ENCODE results near the gene TFPI.
"Not testable (repeated sequence)": the region's sequence is repeated elsewhere in the genome, so short reads cannot be mapped to it uniquely, and the experiment has no call there.

TFPI gene

DNA sequence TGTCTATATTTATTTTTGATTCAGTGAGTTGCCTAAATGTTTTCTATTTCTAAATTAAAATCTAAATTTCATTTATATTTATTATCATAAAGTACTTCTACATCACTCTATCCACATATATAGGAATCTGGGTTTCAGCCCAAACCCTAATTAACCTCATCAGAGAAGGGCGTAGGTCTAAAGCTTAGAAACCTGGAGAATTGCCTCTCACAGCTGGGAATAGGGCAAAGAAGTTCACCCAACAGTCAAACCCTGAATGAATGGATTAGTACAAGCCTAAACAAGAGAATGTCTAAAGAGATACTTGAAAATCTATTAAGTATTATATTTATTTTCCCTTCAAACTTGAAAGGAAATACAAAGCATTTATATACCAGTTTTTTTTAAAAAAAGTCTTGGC, 26.2 kb downstream of the TFPI start:
- no peak for DNase-seq (ENCODE audit: low spot score)

DNA sequence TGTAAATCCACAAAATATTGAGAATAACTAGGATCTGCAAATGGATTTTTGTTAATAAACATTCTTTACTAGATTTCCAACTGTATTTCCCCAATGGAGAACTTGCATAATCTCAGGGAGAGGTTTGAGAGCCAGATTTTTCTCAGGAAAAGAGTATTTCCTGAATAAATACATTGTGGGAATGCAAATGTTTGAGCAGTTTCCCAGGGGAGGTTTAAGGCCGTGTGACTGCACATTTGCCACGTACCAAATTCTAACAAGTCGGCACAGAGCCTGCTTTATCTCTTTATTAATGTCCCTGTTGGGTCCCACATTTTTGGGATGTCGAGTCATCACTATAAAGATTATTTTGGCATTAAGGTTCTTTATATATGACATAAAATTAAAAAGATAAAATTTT, 27.0 kb downstream of the TFPI start:
- DNase-seq (ENCODE audit: low spot score): no peak

DNA sequence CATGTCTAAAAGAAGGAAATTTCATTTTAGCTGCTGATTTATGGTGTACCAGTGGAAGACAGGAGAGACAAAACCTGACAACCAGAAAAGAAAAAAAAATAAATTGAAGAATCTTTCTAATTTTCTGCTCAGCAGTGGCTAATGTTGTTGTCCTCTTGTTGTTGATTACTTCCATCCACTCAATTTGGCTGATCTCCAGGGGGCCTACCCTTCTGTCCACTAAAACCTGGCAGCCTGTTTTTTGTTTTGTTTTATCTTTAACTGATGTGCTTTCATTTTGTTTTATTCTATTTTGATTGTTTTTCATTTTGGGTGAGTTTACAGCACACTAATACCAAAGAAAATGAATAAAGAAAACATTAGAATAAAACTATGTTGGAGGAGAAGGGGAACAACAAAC, 27.4 kb downstream of the TFPI start:
- DNase-seq (ENCODE audit: low spot score): no peak

DNA sequence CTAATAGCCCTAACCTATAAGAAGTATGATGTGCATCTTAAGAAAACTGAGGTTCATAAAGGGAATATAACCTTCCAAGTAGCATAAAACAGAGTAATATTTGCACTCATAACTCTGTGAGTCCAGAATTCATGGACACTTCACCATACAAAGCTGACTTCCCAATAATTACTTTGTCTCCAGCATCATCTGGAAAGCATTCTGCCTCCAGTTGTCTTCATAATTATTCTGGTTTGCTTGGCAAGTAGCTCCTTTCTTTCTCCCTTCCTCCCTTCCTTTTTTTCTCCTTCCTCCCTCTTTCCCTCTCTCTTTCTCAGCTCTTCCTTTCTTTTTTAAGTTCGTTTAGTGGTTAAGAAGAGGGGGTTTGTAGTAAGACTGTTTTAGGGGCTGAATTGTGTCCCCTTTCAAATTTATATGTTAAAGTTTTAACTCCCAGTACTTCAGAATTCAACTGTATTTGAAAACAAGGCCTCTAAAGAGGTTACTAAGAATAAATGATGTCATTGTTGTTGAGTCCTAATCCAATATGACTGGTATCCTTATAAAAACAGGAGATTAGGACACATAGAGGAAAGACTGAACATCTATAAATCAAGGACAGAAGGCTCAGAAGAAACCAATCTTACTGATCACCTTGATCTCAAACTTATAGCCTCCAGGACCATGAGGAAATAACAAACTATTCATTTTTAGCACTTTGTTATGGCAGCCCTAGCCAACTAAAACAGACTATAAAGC, 28.9 kb downstream of the TFPI start:
- no peak for DNase-seq (ENCODE audit: low spot score)

DNA sequence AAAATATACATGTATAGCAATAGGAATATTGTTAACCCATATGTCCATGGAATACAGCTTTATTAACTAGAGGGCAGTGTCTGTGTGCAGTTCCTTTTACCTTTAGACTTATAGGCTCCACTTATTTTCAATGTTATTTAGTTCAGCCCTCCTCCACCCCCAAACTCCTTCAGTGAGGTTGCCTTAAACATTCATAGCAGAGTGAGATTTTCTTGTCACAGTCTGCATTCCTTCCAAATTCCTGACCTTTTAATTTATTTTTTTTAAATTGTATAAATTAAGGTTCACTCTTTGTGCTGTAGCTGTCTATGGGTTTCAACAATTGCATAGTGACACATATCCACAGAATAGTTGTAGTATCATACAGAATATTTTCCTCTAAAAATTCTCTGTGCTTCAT, 30.9 kb downstream of the TFPI start:
- DNase-seq (ENCODE audit: low spot score): no peak

DNA sequence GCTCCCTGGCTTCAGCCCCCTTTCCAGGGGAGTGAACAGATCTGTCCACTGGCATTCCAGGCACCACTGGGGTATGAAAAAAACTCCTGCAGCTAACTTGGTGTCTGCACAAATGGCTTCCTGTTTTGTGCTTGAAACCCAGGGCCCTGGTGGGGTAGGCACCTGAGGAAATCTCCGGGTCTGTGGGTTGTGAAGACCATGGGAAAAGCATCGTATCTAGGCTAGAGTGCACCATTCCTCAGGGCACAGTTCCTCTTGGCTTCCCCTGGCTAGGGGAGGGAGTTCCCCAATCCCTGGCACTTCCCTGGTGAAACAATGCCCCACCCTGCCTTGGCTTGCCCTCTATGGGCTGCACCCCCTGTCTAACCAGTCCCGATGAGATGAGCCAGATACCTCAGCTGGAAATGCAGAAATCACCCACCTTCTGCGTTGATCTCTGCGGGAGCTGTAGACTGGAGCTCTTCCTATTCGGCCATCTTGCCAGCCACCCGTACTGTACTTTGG, 34.1 kb downstream of the TFPI start:
- no peak for DNase-seq (ENCODE audit: low spot score)

DNA sequence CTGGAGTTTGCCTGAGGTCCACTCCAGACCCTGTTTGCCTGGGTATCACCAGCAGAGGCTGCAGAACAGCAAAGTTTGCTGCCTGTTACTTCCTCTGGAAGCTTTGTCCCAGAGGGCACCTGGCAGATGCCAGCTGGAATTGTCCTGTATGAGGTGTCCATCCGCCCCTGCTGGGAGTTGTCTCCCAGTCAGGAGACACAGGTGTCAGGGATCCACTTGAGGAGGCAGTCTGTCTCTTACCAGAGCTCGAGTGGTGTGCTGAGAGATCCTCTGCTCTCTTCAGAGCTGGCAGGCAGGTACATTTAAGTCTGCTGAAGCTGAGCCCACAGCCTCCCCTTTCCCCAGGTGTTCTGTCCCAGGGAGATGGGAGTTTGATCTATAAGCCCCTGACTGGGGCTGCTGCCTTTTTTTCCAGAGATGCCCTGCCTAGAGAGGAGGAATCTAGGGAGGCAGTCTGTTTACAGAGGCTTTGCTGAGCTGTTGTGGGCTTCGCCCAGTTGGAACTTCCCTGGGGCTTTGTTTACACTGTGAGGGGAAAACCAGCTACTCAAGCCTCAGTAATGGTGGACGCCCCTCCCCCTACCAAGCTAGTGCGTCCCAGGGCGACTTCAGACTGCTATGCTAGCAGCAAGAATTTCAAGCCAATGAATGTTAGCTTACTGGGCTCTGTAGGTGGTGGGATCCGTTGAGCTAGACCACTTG, 34.7 kb downstream of the TFPI start:
- no peak for DNase-seq (ENCODE audit: low spot score)

DNA sequence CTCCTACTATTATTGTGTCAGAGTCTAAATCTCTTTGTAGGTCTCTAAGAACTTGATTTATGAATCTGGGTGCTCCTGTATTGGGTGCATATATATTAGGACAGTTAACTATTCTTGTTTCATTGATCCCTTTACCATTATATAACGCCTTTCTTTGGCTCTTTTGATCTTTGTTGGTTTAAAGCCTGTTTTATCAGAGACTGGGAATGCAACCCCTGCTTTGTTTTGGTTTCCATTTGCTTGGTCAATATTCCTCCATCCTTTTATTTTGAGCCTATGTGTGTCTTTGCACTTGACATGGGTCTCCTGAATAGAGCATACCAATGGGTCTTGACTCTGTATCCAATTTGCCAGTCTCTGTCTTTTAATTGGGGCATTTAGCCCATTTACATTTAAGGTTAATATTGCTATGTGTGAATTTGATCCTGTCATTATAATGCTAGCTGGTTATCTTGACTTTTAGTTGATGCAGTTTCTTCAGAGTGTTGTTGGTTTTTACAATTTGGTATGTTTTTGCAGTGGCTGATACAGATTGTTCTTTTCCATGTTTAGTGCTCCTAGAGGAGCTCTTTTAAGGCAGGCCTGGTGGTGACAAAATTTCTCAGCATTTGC, 36.4 kb downstream of the TFPI start:
- not testable (repeated sequence) for DNase-seq (ENCODE audit: low spot score)

DNA sequence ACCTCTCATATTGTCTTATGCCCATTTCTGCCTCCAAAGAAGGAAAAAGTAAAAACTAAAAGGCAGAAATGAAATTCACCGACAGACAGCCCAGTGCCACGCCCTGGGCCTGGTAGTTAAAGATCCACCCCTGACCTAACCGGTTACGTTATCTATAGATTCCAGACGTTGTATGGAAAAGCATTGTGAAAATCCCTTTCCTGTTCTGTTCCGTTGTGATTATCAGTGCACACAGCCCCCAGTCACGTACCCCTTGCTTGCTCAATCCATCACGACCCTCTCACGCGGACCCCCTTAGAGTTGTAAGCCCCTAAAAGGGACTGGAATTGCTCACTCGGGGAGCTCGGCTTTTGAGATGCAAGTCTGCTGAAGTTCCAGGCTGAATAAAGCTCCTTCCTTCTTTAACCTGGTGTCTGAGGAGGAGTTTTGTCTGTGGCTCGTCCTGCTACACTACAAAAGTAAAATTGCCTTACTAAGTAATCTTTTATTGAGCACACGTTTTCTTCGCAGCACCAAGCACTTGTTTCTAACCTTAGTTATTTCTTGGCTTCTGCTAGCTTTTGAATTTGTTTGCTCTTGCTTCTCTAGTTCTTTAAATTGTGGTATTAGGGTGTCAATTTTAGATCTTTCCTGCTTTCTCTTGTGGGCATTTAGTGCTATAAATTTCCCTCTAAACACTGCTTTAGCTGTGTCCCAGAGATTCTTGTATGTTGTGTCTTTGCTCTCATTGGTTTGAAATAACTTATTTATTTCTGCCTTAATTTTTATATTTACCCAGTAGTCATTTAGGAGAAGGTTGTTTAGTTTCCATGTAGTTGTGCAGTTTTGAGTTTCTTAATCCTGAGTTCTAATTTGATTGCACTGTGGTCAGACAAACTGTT, 37.4 kb downstream of the TFPI start:
- DNase-seq (ENCODE audit: low spot score): peak; percentile 24

DNA sequence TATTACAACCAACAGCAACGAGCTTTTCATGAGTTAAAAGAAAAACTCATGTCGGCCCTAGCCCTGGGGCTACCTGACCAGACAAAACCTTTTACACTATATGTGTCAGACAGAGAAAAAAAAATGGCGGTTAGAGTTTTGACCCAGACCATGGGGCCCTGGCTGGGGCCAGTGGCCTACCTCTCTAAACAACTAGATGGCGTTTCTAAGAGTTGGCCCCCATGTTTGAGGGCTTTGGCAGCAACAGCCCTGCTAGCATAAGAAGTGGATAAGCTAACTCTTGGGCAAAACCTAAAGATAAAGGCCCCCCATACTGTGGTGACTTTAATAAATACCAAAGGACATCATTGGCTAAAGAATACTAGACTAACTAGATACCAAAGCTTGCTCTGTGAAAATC, 39.3 kb downstream of the TFPI start:
- DNase-seq (ENCODE audit: low spot score): no peak

DNA sequence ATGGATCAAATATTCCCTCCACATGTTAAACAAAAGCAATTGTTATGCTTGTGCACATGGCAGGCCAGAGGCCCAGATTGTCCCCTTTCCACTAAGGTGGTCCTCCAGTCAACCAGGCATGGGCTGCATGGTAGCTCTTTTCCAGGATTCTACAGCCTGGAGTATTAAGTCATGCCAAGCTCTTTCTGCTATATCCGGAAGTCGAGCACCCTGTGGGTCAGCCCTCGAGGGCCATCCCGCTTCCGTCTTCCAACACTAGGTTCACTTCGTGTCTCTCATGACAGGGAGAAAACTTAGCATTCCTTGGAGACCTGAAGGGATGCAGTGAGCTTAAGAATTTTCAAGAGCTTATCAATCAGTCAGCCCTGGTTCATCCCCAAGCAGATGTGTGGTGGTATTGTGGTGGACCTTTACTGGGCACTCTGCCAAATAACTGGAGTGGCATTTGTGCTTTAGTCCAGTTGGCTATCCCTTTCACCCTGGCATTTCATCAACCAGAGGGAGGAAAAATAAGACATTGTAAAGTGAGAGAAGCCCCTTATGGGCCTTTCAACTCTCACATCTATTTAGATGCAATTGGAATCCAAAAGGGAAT, 39.9 kb downstream of the TFPI start:
- DNase-seq (ENCODE audit: low spot score): not testable (repeated sequence)

DNA sequence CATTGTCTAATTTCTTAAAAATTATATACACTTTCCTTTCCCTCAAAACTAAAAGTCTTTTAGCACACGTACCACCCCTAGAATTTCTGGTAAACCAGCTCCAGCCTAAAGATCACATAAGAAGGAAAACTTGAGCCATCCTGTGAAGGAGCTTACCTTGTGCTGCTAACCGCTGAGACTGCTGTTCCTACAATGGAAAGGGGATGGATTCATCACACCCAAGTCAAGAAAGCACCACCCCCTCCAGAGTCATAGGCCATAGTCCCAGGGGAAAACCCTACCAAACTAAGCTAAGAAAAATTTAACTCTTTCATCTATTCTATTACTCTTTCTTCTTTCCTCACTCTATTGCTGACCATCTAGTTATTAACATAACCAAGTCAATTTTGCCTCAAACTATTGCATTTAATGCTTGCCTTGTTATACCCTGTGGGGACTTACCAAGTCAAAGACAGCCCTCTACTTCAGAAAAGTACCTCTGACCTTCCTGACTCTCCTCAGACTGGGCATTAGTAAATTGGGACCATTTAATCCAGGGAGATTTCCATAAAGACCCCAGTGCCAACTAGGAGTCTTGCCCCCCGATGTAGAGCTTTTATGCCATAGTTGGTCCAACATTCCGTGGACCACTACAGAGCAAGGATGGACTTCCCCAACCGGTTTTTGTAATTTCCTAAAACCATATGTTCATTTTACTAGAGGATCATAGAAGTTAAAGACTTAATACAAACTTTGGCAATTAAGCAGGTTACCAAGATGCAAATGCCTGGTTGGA, 40.6 kb downstream of the TFPI start:
- not testable (repeated sequence) for DNase-seq (ENCODE audit: low spot score)

DNA sequence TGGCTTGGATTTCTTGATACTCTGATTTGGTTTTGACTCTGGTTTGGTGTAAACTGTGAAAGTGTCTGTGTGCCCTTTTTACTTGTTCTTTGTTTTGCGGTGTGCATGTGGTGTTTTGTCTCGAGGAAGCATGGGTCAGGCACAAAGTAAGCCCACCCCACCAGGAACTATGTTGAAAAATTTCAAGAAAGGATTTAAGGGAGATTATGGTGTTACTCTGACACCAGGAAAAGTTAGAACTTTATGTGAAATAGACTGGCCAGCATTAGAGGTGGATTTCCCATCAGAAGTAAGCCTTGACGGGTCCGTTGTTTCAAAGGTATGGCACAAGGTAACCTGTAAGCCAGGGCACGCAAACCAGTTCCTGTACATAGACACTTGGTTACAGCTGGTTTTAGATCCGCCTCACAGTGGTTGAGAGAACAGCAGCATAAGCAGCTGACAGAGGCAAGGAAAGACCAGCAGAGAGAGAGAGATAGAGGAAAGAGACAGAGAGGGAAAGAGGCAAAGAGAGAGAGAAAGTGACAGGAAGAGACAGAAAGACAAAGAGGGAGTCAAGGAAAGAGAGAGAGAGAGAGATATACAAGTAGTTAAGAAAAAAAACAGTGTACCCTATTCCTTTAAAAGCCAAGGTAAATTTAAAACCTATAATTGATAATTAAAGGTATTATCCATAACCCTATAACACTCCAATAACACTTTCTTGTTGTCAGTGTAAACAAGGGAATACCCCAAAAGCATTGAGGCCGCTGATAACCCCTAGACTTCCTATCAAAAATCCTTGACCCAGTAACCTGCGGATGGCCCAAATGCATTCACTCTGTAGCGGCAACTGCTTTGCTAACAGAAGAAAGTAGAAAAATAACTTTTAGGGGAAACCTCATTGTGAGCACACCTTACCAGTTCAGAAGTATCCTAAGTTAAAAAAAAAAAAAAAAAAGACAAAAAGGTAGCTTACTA, 42.6 kb downstream of the TFPI start:
- no peak for DNase-seq (ENCODE audit: low spot score)

DNA sequence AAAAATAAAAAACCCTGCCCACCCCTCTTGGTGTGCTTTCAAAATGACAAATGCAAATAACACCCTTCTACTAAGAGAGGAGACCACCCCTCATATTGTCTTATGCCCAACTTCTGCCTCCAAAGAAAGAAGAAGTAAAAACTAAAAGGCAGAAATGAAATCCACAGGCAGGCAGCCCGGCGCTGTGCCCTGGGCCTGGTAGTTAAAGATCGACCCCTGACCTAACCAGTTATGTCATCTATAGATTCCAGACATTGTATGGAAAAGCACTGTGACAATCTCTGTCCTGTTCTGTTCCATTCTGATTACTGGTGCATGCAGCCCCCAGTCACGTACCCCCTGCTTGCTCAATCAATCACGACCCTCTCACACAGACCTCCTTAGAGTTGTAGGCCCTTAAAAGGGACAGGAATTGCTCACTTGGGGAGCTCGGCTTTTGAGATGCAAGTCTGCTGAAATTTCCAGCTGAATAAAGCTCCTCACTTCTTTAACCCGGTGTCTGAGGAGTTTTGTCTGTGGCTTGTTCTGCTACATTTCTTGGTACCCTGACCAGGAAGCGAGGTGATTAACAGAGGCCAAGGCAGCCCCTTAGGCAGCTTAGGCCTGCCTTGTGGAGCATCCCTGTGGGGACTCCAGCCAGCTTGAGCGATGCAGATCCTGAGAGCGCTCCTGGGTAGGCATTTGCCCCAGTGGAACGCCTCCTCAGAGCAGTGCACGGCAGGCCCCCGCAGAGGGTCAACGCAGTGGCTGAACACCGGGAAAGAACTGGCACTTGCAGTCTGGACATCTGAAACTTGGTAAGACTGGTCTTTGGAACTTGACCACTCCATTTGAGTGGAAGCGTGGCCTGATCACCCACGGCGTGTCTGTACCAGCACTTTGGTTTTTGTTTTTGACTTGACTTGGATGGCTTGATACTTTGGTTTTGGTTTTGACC, 43.5 kb downstream of the TFPI start:
- not testable (repeated sequence) for DNase-seq (ENCODE audit: low spot score)

DNA sequence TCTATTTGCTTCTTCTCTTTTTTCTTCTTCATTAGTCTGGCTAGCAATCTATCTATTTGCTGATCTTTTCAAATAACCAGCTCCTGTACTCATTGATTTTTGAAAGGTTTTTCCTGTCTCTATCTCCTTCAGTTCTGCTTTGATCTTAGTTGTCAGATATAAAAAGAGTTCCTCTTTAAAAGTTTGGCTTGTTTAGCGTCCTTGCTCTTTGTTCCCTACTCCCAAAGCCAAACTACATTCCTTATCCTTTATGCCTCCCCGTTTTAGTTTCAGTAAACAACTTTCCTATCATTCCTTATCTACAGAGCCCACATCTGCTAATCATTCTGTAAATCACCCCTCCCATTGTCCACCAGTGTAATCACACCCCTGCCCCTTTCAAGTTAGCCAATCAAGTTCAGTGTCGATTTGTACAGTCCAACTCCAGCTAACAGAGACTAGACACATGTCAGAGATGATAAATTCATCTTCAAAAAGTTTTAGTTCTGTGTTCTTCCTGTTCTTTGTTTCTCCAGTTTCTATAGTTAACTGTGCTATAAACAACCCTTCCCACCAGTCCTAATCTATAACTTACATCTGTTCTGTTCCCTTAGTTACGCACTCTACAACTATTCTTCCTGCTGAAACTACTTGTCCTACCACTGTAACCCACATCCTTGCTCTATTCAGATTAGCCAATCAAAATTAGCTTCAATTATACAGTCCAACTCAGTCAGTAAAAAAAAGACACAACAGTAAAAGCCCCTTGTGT, 44.4 kb downstream of the TFPI start:
- no peak for DNase-seq (ENCODE audit: low spot score)

DNA sequence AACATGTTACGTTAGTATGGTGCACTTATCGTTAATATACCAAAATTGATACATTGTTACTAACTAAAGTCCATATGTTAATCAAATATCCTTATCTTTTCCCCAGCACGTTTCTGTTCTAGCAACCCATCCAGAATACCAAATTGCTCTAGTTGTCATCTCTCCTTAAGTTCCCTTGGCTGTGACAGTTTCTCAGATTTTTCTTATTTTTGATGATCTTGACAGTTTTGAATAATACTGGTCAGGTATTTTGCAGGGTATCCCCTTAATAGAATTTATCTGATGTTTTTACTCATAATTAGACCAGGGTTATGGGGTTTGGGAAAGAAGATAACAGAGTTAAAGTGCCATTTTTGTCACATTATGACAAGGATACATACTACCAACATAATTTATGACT, 47.8 kb downstream of the TFPI start:
- DNase-seq (ENCODE audit: low spot score): no peak

DNA sequence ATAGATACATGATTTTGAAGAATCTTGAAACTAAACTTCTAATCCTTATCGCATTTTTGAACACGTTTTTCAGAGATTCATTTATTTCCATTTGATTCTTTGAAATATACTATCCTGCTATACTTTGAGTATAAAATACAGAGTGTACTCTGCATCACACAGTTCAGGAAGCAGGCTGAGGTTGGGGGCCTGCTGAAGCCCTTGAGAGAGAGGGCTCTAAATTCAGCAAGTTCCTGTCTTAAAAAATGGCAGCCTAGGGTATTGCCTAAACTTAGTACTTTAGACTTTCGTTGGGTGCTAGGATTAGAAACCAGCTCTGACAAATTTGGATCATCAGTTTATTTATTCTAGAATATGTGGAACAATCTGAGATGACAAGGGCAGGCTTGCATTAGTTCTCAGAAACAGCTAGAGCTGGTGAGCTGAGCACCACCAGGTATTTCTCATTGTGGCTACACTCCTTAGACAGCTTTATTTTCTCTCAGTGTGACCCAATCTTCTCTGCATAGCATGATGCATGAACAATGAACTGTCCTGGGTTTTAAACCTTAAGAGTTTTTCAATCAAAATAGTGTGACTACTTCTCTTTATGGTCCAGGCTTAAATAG, 49.1 kb downstream of the TFPI start:
- DNase-seq (ENCODE audit: low spot score): no peak

All from hematopoietic multipotent progenitor cell treated with erythropoietin and hydrocortisone succinate and interleukin-3 and kit ligand, for 17 days (in vitro differentiated cells).